ENCODE results near the gene THEMIS. TPM values are rescaled to one million over a fixed set of nuclear protein-coding genes. Genes with fewer than 3 reads are reported as not detected.

The THEMIS gene
- total RNA-seq, 1 donor from 2014 or later: not detected

- Mint-ChIP-seq H3K4me1 (ENCODE audit: low read depth) (peaks cover 8% of the 10 kb centered on the region), H3K4me3 (ENCODE audit: low read depth) (no peak overlapping the region), H3K27me3 (no peaks in the 10 kb centered on the region), H3K36me3 (ENCODE audit: insufficient read depth) (no peaks in the 10 kb centered on the region), H3K27ac (no peak overlapping the region), H3K9me3 (ENCODE audit: low read depth) (peaks cover 9% of the 10 kb centered on the region)
- DNase-seq (ENCODE audit: low spot score, unreplicated experiment): no peak
- TF ChIP-seq, protein P1, sequence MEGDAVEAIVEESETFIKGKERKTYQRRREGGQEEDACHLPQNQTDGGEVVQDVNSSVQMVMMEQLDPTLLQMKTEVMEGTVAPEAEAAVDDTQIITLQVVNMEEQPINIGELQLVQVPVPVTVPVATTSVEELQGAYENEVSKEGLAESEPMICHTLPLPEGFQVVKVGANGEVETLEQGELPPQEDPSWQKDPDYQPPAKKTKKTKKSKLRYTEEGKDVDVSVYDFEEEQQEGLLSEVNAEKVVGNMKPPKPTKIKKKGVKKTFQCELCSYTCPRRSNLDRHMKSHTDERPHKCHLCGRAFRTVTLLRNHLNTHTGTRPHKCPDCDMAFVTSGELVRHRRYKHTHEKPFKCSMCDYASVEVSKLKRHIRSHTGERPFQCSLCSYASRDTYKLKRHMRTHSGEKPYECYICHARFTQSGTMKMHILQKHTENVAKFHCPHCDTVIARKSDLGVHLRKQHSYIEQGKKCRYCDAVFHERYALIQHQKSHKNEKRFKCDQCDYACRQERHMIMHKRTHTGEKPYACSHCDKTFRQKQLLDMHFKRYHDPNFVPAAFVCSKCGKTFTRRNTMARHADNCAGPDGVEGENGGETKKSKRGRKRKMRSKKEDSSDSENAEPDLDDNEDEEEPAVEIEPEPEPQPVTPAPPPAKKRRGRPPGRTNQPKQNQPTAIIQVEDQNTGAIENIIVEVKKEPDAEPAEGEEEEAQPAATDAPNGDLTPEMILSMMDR (IDR thresholded peaks at IDR 0.05; ENCODE audit: unreplicated experiment): no peak
These were observed 132.1 kb downstream of the THEMIS start for GRCh38 chr6:127768745-127769144.

GRCh38 chr6:127768223-127768622 lies 132.6 kb downstream of the THEMIS start:
- Mint-ChIP-seq H3K27ac (no peak overlapping the region), H3K4me1 (ENCODE audit: low read depth) (peaks cover 8% of the 10 kb centered on the region), H3K27me3 (no peaks in the 10 kb centered on the region), H3K4me3 (ENCODE audit: low read depth) (no peak overlapping the region), H3K9me3 (ENCODE audit: low read depth) (peaks cover 9% of the 10 kb centered on the region), H3K36me3 (ENCODE audit: insufficient read depth) (no peaks in the 10 kb centered on the region)
- DNase-seq (ENCODE audit: low spot score, unreplicated experiment): no peak
- TF ChIP-seq, protein P1 (IDR thresholded peaks at IDR 0.05; ENCODE audit: unreplicated experiment): no peak

- Mint-ChIP-seq H3K4me3 (ENCODE audit: low read depth) (no peak overlapping the region), H3K27me3 (no peaks in the 10 kb centered on the region), H3K4me1 (ENCODE audit: low read depth) (peaks cover 8% of the 10 kb centered on the region), H3K9me3 (ENCODE audit: low read depth) (peaks cover 5% of the 10 kb centered on the region), H3K27ac (no peak overlapping the region), H3K36me3 (ENCODE audit: insufficient read depth) (no peaks in the 10 kb centered on the region)
- TF ChIP-seq, protein P1 (IDR thresholded peaks at IDR 0.05; ENCODE audit: unreplicated experiment): no peak
- no peak for DNase-seq (ENCODE audit: low spot score, unreplicated experiment)
These were observed 134.9 kb downstream of the THEMIS start for GRCh38 chr6:127765949-127766348.

DNA sequence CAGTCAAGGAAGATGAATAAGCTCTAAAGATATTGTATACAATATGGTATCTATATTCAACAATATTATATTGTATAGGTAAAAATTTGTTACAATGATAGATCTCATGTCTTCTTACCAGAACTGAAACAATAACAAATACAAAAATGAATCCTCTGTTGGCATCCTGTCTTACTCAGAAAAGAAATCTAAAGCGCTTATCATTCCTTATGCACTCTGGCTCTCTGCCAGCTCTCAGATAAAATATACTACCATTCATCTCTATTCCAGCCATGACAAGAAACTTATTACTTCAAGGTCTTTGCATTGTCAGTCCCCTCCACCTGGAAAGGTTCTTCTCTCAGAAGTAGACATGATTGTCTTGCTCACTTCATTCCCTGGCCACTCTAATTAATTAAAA lies 138.6 kb downstream of the THEMIS start:
- TF ChIP-seq, protein P1 (IDR thresholded peaks at IDR 0.05; ENCODE audit: unreplicated experiment): no peak
- Mint-ChIP-seq H3K27ac (no peak overlapping the region), H3K9me3 (ENCODE audit: low read depth) (no peaks in the 10 kb centered on the region), H3K4me3 (ENCODE audit: low read depth) (no peak overlapping the region), H3K36me3 (ENCODE audit: insufficient read depth) (no peaks in the 10 kb centered on the region), H3K4me1 (ENCODE audit: low read depth) (no peaks in the 10 kb centered on the region), H3K27me3 (no peaks in the 10 kb centered on the region)
- no peak for DNase-seq (ENCODE audit: low spot score, unreplicated experiment)

- Mint-ChIP-seq H3K36me3 (ENCODE audit: insufficient read depth) (no peaks in the 10 kb centered on the region), H3K27me3 (no peaks in the 10 kb centered on the region), H3K9me3 (ENCODE audit: low read depth) (no peaks in the 10 kb centered on the region), H3K27ac (no peak overlapping the region), H3K4me1 (ENCODE audit: low read depth) (no peaks in the 10 kb centered on the region), H3K4me3 (ENCODE audit: low read depth) (no peak overlapping the region)
- DNase-seq (ENCODE audit: low spot score, unreplicated experiment): no peak
- TF ChIP-seq, protein P1 (IDR thresholded peaks at IDR 0.05; ENCODE audit: unreplicated experiment): no peak
These were observed 139.8 kb downstream of the THEMIS start for GRCh38 chr6:127761084-127761483.
